ENCODE measurements around the gene HNRNPUL2.
A peak's percentile ranks its signal among the peaks of the same experiment; 100 is the strongest.

The HNRNPUL2 gene

GRCh38 chr11:62715150-62716130 lies 11.8 kb downstream of the HNRNPUL2 start:
- Histone ChIP-seq H3K4me3 (ENCODE audit: low read length in 2 of 2) (no peak overlapping the region), H3K27ac (ENCODE audit: low read depth in 2 of 2, low read length in 2 of 2) (no peak overlapping the region), H3K36me3 (ENCODE audit: control insufficient read depth in 2 of 2, insufficient read depth in 2 of 2, low read length in 2 of 2) (peaks cover 73 to 74% of the 10 kb centered on the region in 2 donors), H3K4me1 (ENCODE audit: control insufficient read depth in 2 of 2, insufficient read depth in 2 of 2, low read length in 2 of 2) (peaks cover 11 to 15% of the 10 kb centered on the region in 2 donors), H3K9me3 (ENCODE audit: control insufficient read depth in 2 of 2, low read length in 2 of 2) (no peaks in the 10 kb centered on the region), H3K9ac (ENCODE audit: low read depth in 1 of 2, low read length in 2 of 2) (no peak overlapping the region), H3K27me3 (ENCODE audit: control insufficient read depth in 2 of 2, insufficient read depth in 2 of 2, low read length in 2 of 2) (no peaks in the 10 kb centered on the region)

GRCh38 chr11:62713343-62713742 lies 13.9 kb downstream of the HNRNPUL2 start:
- Histone ChIP-seq H3K9ac (ENCODE audit: low read depth in 1 of 2, low read length in 2 of 2) (peak overlapping the region in 1 of 2 donors; percentile 33), H3K27me3 (ENCODE audit: control insufficient read depth in 2 of 2, insufficient read depth in 2 of 2, low read length in 2 of 2) (no peaks in the 10 kb centered on the region), H3K4me3 (ENCODE audit: low read length in 2 of 2) (no peak overlapping the region), H3K9me3 (ENCODE audit: control insufficient read depth in 2 of 2, low read length in 2 of 2) (no peaks in the 10 kb centered on the region), H3K36me3 (ENCODE audit: control insufficient read depth in 2 of 2, insufficient read depth in 2 of 2, low read length in 2 of 2) (peaks cover 59 to 60% of the 10 kb centered on the region in 2 donors), H3K27ac (ENCODE audit: low read depth in 2 of 2, low read length in 2 of 2) (peak overlapping the region; percentile 53 to 56), H3K4me1 (ENCODE audit: control insufficient read depth in 2 of 2, insufficient read depth in 2 of 2, low read length in 2 of 2) (peaks cover 29 to 32% of the 10 kb centered on the region in 2 donors)

- Histone ChIP-seq H3K9me3 (ENCODE audit: control insufficient read depth in 2 of 2, low read length in 2 of 2) (no peaks in the 10 kb centered on the region), H3K27ac (ENCODE audit: low read depth in 2 of 2, low read length in 2 of 2) (peak overlapping the region; percentile 53 to 56), H3K36me3 (ENCODE audit: control insufficient read depth in 2 of 2, insufficient read depth in 2 of 2, low read length in 2 of 2) (peaks cover 55% of the 10 kb centered on the region in 2 donors), H3K4me3 (ENCODE audit: low read length in 2 of 2) (no peak overlapping the region), H3K9ac (ENCODE audit: low read depth in 1 of 2, low read length in 2 of 2) (no peak overlapping the region), H3K27me3 (ENCODE audit: control insufficient read depth in 2 of 2, insufficient read depth in 2 of 2, low read length in 2 of 2) (no peaks in the 10 kb centered on the region), H3K4me1 (ENCODE audit: control insufficient read depth in 2 of 2, insufficient read depth in 2 of 2, low read length in 2 of 2) (peaks cover 30 to 33% of the 10 kb centered on the region in 2 donors)
These were observed 14.4 kb downstream of the HNRNPUL2 start for GRCh38 chr11:62712861-62713260.

- Histone ChIP-seq H3K4me3 (ENCODE audit: low read length in 2 of 2) (no peak overlapping the region), H3K36me3 (ENCODE audit: control insufficient read depth in 2 of 2, insufficient read depth in 2 of 2, low read length in 2 of 2) (peaks cover 50 to 51% of the 10 kb centered on the region in 2 donors)
These were observed 14.9 kb downstream of the HNRNPUL2 start for GRCh38 chr11:62712276-62712812.

GRCh38 chr11:62710001-62710345 lies 17.3 kb downstream of the HNRNPUL2 start:
- H3K27me3 ChIP-seq (ENCODE audit: control insufficient read depth in 2 of 2, insufficient read depth in 2 of 2, low read length in 2 of 2) = no peaks in the 10 kb centered on the region
- peaks cover 27 to 29% of the 10 kb centered on the region in 2 donors for H3K36me3 ChIP-seq (ENCODE audit: control insufficient read depth in 2 of 2, insufficient read depth in 2 of 2, low read length in 2 of 2)
- H3K27ac ChIP-seq (ENCODE audit: low read depth in 2 of 2, low read length in 2 of 2) = peak overlapping the region; percentile 93 to 95
- peaks cover 46 to 51% of the 10 kb centered on the region in 2 donors for H3K4me1 ChIP-seq (ENCODE audit: control insufficient read depth in 2 of 2, insufficient read depth in 2 of 2, low read length in 2 of 2)
- peak overlapping the region; percentile 82 to 92 for H3K4me3 ChIP-seq (ENCODE audit: low read length in 2 of 2)
- peak overlapping the region; percentile 86 to 90 for H3K9ac ChIP-seq (ENCODE audit: low read depth in 1 of 2, low read length in 2 of 2)
- H3K9me3 ChIP-seq (ENCODE audit: control insufficient read depth in 2 of 2, low read length in 2 of 2) = no peaks in the 10 kb centered on the region

More at GRCh38 chr11:62712276-62712812, 14.9 kb downstream of the HNRNPUL2 start:
- peak overlapping the region in 1 of 2 donors; percentile 53 for H3K27ac ChIP-seq (ENCODE audit: low read depth in 2 of 2, low read length in 2 of 2)
- H3K4me1 ChIP-seq (ENCODE audit: control insufficient read depth in 2 of 2, insufficient read depth in 2 of 2, low read length in 2 of 2) = peaks cover 30 to 33% of the 10 kb centered on the region in 2 donors
- H3K27me3 ChIP-seq (ENCODE audit: control insufficient read depth in 2 of 2, insufficient read depth in 2 of 2, low read length in 2 of 2) = no peaks in the 10 kb centered on the region
- H3K9ac ChIP-seq (ENCODE audit: low read depth in 1 of 2, low read length in 2 of 2) = no peak overlapping the region
- no peaks in the 10 kb centered on the region for H3K9me3 ChIP-seq (ENCODE audit: control insufficient read depth in 2 of 2, low read length in 2 of 2)

GRCh38 chr11:62709247-62710000 lies 17.8 kb downstream of the HNRNPUL2 start:
- peaks cover 43 to 49% of the 10 kb centered on the region in 2 donors for H3K4me1 ChIP-seq (ENCODE audit: control insufficient read depth in 2 of 2, insufficient read depth in 2 of 2, low read length in 2 of 2)
- peak overlapping the region; percentile 82 to 92 for H3K4me3 ChIP-seq (ENCODE audit: low read length in 2 of 2)
- no peaks in the 10 kb centered on the region for H3K9me3 ChIP-seq (ENCODE audit: control insufficient read depth in 2 of 2, low read length in 2 of 2)
- H3K9ac ChIP-seq (ENCODE audit: low read depth in 1 of 2, low read length in 2 of 2) = peak overlapping the region; percentile 86 to 93
- peak overlapping the region; percentile 93 to 95 for H3K27ac ChIP-seq (ENCODE audit: low read depth in 2 of 2, low read length in 2 of 2)
- peaks cover 23 to 24% of the 10 kb centered on the region in 2 donors for H3K36me3 ChIP-seq (ENCODE audit: control insufficient read depth in 2 of 2, insufficient read depth in 2 of 2, low read length in 2 of 2)
- H3K27me3 ChIP-seq (ENCODE audit: control insufficient read depth in 2 of 2, insufficient read depth in 2 of 2, low read length in 2 of 2) = no peaks in the 10 kb centered on the region

- Histone ChIP-seq H3K4me1 (ENCODE audit: control insufficient read depth in 2 of 2, insufficient read depth in 2 of 2, low read length in 2 of 2) (peaks cover 40 to 48% of the 10 kb centered on the region in 2 donors), H3K9ac (ENCODE audit: low read depth in 1 of 2, low read length in 2 of 2) (peak overlapping the region; percentile 86 to 93), H3K4me3 (ENCODE audit: low read length in 2 of 2) (peak overlapping the region; percentile 82 to 92), H3K9me3 (ENCODE audit: control insufficient read depth in 2 of 2, low read length in 2 of 2) (no peaks in the 10 kb centered on the region), H3K27me3 (ENCODE audit: control insufficient read depth in 2 of 2, insufficient read depth in 2 of 2, low read length in 2 of 2) (no peaks in the 10 kb centered on the region), H3K27ac (ENCODE audit: low read depth in 2 of 2, low read length in 2 of 2) (peak overlapping the region; percentile 93 to 95), H3K36me3 (ENCODE audit: control insufficient read depth in 2 of 2, insufficient read depth in 2 of 2, low read length in 2 of 2) (peaks cover 19% of the 10 kb centered on the region in 2 donors)
These were observed 18.5 kb downstream of the HNRNPUL2 start for GRCh38 chr11:62708793-62709192.

GRCh38 chr11:62708392-62708791 lies 18.9 kb downstream of the HNRNPUL2 start:
- H3K4me1 ChIP-seq (ENCODE audit: control insufficient read depth in 2 of 2, insufficient read depth in 2 of 2, low read length in 2 of 2) = peaks cover 39 to 44% of the 10 kb centered on the region in 2 donors
- peak overlapping the region; percentile 86 to 93 for H3K9ac ChIP-seq (ENCODE audit: low read depth in 1 of 2, low read length in 2 of 2)
- peaks cover 15 to 17% of the 10 kb centered on the region in 2 donors for H3K36me3 ChIP-seq (ENCODE audit: control insufficient read depth in 2 of 2, insufficient read depth in 2 of 2, low read length in 2 of 2)
- peak overlapping the region; percentile 93 to 95 for H3K27ac ChIP-seq (ENCODE audit: low read depth in 2 of 2, low read length in 2 of 2)
- no peaks in the 10 kb centered on the region for H3K27me3 ChIP-seq (ENCODE audit: control insufficient read depth in 2 of 2, insufficient read depth in 2 of 2, low read length in 2 of 2)
- no peaks in the 10 kb centered on the region for H3K9me3 ChIP-seq (ENCODE audit: control insufficient read depth in 2 of 2, low read length in 2 of 2)
- H3K4me3 ChIP-seq (ENCODE audit: low read length in 2 of 2) = peak overlapping the region; percentile 82 to 92

GRCh38 chr11:62707277-62707861 lies 19.9 kb downstream of the HNRNPUL2 start, which contains the start of the genes BSCL2 and GNG3:
Gene BSCL2, minus strand, starts transcription at chr11:62707424. Its CDS starts 229 bp downstream, at chr11:62707195.
Gene GNG3, plus strand, starts transcription at chr11:62707676. Its CDS starts 620 bp downstream, at chr11:62708296.
- no peaks in the 10 kb centered on the region for H3K27me3 ChIP-seq (ENCODE audit: control insufficient read depth in 2 of 2, insufficient read depth in 2 of 2, low read length in 2 of 2)
- peak within 1 kb of the TSS; percentile 80 to 92 for H3K4me3 ChIP-seq (ENCODE audit: low read length in 2 of 2)
- no peaks in the 10 kb centered on the region for H3K9me3 ChIP-seq (ENCODE audit: control insufficient read depth in 2 of 2, low read length in 2 of 2)
- H3K36me3 ChIP-seq (ENCODE audit: control insufficient read depth in 2 of 2, insufficient read depth in 2 of 2, low read length in 2 of 2) = peaks cover 11 to 13% of the 10 kb centered on the region in 2 donors
- H3K9ac ChIP-seq (ENCODE audit: low read depth in 1 of 2, low read length in 2 of 2) = peak within 1 kb of the TSS; percentile 72 to 86
- peak within 1 kb of the TSS; percentile 61 to 95 for H3K27ac ChIP-seq (ENCODE audit: low read depth in 2 of 2, low read length in 2 of 2)
- peaks cover 36 to 40% of the 10 kb centered on the region in 2 donors for H3K4me1 ChIP-seq (ENCODE audit: control insufficient read depth in 2 of 2, insufficient read depth in 2 of 2, low read length in 2 of 2)
